Heart right ventricle (tissue), 16 donors: ENCODE measurements around the gene PRKN. TPM values are rescaled to one million over a fixed set of nuclear protein-coding genes. Genes with fewer than 3 reads are reported as not detected.

Source experiments
- ATAC-seq, 8 donors: fragments of 200-7000 bp; cut with Tn5 transposase; one replicate each; pipeline ENCODE4 v1.9.1; 2020; ENCODE audit warnings: mild to moderate bottlenecking in 8 of 8, moderate library complexity in 8 of 8, moderate number of reproducible peaks in 1 of 8
- DNase-seq, 2 donors: peaks; one replicate each; pipeline ENCODE4 v3.0.0-alpha.2; 2020
- H3K27ac ChIP-seq, 10 donors: fragments of 200-600 bp; sonication (generic) in 2 of 10; one replicate each; pipeline versions ENCODE4 v1.5.0 to v1.8.0; 2020 to 2022; ENCODE audit warnings: mild to moderate bottlenecking in 3 of 10
- H3K27me3 ChIP-seq, 7 donors: fragments of 200-600 bp; one replicate each; pipeline ENCODE4 v1.8.0; 2021 to 2022; ENCODE audit warnings: mild to moderate bottlenecking in 2 of 7
- H3K36me3 ChIP-seq, 9 donors: fragments of 200-600 bp; sonication (generic) in 1 of 9; one replicate each; pipeline versions ENCODE4 v1.5.0 to v1.8.0; 2020 to 2022; ENCODE audit warnings: mild to moderate bottlenecking in 2 of 9
- H3K4me1 ChIP-seq, 9 donors: fragments of 200-600 bp; sonication (generic) in 1 of 9; one replicate each; pipeline versions ENCODE4 v1.5.0 to v1.8.0; 2020 to 2022; ENCODE audit warnings: mild to moderate bottlenecking in 4 of 9
- H3K4me3 ChIP-seq, 10 donors: fragments of 200-600 bp; sonication (generic) in 2 of 10; one replicate each; pipeline versions ENCODE4 v1.5.0 to v1.8.0; 2020 to 2022; ENCODE audit warnings: mild to moderate bottlenecking in 7 of 10, moderate library complexity in 2 of 10
- H3K9me3 ChIP-seq, 11 donors: fragments of 200-600 bp in 10 of 11; sonication (generic) in 2 of 11; one replicate each; pipeline versions ENCODE4 v1.5.0 to v1.8.0; 2013 to 2022; ENCODE audit warnings: mild to moderate bottlenecking in 2 of 11, control low read depth in 1 of 11, moderate library complexity in 1 of 11
- WGBS, 2 donors: extraction: QIAGEN DNeasy Blood & Tissue Kit; methylation state at CpG; one replicate each; pipeline ENCODE4 v1.1.7; 2013; ENCODE audit warnings: inconsistent platforms in 1 of 2; 5-methylcytosine and 5-hydroxymethylcytosine counted together
- intact Hi-C, 10 donors: fragments of 100-400 bp; cut with DNase I; formaldehyde crosslinking; loops; one replicate each; pipeline versions ENCODE4 v1.11.1 to v1.14.2; 2022
- polyA plus RNA-seq, 2 donors: library from polyadenylated mRNA; stranded (reverse); fragments of 200-250 nt; gene quantifications; one replicate each; pipeline ENCODE4 v1.2.3, GENCODE V29; 2013
- total RNA-seq, 10 donors: library from RNA; stranded (reverse); fragmentation: NEBNext Ultra II Directional in 3 of 10; extraction: Animal tissue kit (Norgen Biotek cat#: 25700) in 3 of 10; gene quantifications; one replicate each; pipeline versions ENCODE4 v1.2.1 to v1.2.4, GENCODE V29; 2021 to 2023
- TF ChIP-seq, protein P1 (sequence below), 9 donors: fragments of 200-600 bp; sonication (generic) in 2 of 9; IDR thresholded peaks; one replicate each; pipeline versions ENCODE4 v1.5.0 to v1.8.0; 2021 to 2022; ENCODE audit warnings: antibody characterized with exemption in 9 of 9, mild to moderate bottlenecking in 5 of 9, moderate library complexity in 1 of 9
- donor health status: Arrhythmogenic right ventricular cardiomyopathy.
- donor health status: ischemic (EF 13 %, LVEDD 7.1; RV severe dilation, severe dysfunction).
- donor health status: healthy with polysubstance abuse.
- donor health status: DM: no; HTN: yes; CAD: no.
- donor health status: DM: no; HTN: no; CAD: no.
- donor health status: ischemic (EF 25% LVEDD 6.9; RV normal size, moderate dysfunction).
- donor health status: ischemic (EF 25% LVEDD 5.7; RV mildly dilated, moderate dysfunction).
- donor health status: healthy.
- donor health status: DM: yes; HTN: yes; CAD: no.
- donor health status: Ischemic cardiomyopathy.
- donor health status: ischemic (EF 35%, LVEDD 5.7; RV mildly dilated, moderate dysfunction).
- donor health status: nonischemic (EF 11% LVEDD 7.7; RV severe dilation, severe dysfunction).
- donor health status: DM: yes; HTN: yes; CAD: no.
- donor health status: PGD.
- donor health status: ischemic (EF 29% LVEDD 5.4; RV normal size, mild dysfunction).
- donor health status: nonischemic (EF 23%, LVEDD 6.1; RV moderate dilation, normal function).

The PRKN gene
- total and polyA plus RNA-seq, 12 donors, result 2.3 to 27.7 (median 26.3) TPM

DNA sequence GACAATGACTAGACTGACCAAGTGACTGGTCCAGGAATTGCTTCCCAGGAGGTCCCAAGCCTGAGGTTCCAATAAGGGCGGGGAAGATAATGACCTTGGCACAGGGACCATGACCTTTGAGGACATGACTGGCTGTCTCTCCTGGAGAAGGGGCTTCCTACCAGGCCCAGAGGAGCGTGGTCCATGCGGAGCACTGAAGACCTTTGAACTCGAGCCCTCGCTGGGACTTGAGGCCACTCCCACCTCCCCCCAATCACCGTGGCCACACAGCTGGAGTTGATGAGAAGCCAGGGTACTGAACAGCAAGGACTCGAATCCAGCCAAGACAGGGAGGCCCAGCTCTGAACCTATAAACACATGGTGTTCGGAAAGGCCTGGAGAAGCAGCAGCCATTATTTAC, 677.0 kb downstream of the PRKN start:
- intact Hi-C loops, result no loop called here
- ATAC-seq (no peak), DNase-seq (no peak)
- Histone ChIP-seq H3K27ac (no peak overlapping the region), H3K4me1 (no peaks in the 10 kb centered on the region), H3K4me3 (no peak overlapping the region), H3K27me3 (no peaks in the 10 kb centered on the region), H3K36me3 (no peaks in the 10 kb centered on the region), H3K9me3 (no peaks in the 10 kb centered on the region)
- TF ChIP-seq, protein P1, sequence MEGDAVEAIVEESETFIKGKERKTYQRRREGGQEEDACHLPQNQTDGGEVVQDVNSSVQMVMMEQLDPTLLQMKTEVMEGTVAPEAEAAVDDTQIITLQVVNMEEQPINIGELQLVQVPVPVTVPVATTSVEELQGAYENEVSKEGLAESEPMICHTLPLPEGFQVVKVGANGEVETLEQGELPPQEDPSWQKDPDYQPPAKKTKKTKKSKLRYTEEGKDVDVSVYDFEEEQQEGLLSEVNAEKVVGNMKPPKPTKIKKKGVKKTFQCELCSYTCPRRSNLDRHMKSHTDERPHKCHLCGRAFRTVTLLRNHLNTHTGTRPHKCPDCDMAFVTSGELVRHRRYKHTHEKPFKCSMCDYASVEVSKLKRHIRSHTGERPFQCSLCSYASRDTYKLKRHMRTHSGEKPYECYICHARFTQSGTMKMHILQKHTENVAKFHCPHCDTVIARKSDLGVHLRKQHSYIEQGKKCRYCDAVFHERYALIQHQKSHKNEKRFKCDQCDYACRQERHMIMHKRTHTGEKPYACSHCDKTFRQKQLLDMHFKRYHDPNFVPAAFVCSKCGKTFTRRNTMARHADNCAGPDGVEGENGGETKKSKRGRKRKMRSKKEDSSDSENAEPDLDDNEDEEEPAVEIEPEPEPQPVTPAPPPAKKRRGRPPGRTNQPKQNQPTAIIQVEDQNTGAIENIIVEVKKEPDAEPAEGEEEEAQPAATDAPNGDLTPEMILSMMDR (IDR thresholded peaks at IDR 0.05), result no peak
- WGBS, 2 donors, result 88 to 90% methylated on average over 8 of the region's 8 CpGs

DNA sequence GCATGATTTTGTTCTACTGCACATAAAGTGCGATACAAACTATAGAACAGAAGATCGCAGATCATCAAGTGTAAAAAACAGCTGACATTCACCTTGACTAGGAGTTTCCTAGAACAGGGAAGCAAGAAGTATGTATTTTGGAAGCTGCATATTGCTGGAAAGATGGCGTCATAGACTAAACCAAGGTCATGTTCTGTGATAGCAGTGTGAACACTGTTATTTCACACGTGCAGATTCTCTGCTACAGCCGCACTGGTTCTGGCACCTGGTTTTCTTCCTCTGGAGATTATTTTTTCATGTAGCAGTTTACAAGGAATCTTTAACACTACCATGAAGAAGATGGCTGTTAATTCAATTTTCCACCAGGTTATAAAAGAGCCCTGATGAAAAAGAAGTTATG, 681.2 kb downstream of the PRKN start:
- Histone ChIP-seq H3K36me3 (no peaks in the 10 kb centered on the region), H3K27me3 (no peaks in the 10 kb centered on the region), H3K9me3 (no peaks in the 10 kb centered on the region), H3K27ac (no peak overlapping the region), H3K4me3 (no peak overlapping the region), H3K4me1 (no peaks in the 10 kb centered on the region)
- TF ChIP-seq, protein P1 (IDR thresholded peaks at IDR 0.05), result no peak
- 91 to 92% methylated on average over 5 of the region's 5 CpGs for WGBS, 2 donors
- ATAC-seq (no peak), DNase-seq (no peak)
- intact Hi-C loops, result no loop called here

DNA sequence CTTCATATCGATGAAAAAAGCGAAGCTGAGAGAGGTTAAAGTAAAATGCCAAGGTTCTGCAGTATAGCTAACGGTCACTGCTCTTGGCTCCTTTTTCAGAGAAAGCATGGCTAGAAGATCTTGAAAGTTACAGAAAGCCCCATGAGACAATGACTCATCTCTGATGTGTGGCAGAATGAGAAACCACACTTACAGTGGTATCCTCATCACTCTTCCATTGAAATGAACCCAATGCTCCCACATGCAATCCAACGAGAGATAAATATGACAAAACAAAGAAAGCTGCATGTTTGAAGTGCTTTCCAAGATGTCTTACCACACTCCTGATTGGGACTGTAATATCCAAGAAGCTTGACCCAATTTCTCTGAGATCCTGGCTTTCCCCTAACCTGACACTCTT, 694.9 kb downstream of the PRKN start:
- intact Hi-C loops, result no loop called here
- no peak for ATAC-seq
- TF ChIP-seq, protein P1 (IDR thresholded peaks at IDR 0.05), result no peak
- peaks cover 0 to 8% (median 0%) of the 10 kb centered on the region in 11 donors for H3K9me3 ChIP-seq
- no peaks in the 10 kb centered on the region for H3K27me3 ChIP-seq
- WGBS, 2 donors, result 77 to 79% methylated on average over 4 of the region's 4 CpGs
- H3K36me3 ChIP-seq, result no peaks in the 10 kb centered on the region
- H3K4me1 ChIP-seq, result no peaks in the 10 kb centered on the region
- no peak overlapping the region for H3K4me3 ChIP-seq
- no peak overlapping the region for H3K27ac ChIP-seq
- DNase-seq, result no peak

DNA sequence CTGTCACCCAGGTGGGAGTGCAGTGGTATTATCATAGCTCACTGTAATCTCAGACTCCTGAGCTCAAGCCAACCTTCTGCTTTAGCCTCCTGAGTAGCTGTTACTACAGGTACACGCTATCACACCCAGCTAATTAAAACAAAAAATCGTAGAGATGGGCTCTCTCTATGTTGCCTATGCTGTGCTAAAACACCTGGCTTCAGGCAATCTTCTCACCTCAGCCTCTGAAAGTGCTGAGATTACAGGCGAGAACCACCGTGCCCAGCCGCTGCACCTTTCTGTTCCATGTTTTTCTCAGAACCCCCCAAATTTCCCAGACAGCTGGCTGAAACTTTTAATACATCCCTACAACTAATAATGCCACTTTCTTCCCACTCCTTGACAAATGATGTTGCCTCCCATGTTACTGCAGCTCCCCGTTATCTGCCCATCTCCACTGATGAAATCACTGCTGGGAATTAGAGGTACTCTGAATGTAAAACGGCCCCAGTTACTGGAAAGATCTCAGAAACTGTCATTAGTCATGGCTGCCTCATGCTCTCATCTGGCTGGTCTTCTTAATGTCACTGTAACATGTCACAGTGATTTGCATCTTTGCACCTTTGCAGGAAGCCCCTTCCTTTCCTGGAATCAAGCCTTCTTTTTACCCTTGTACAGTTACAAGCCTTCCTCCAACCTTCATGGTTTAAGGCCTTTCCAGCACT, 697.5 kb downstream of the PRKN start:
- WGBS, 2 donors, result 86 to 87% methylated on average over 7 of the region's 7 CpGs
- Histone ChIP-seq H3K27ac (no peak overlapping the region), H3K27me3 (no peaks in the 10 kb centered on the region), H3K4me1 (no peaks in the 10 kb centered on the region), H3K9me3 (peaks cover 0 to 3% (median 0%) of the 10 kb centered on the region in 11 donors), H3K4me3 (no peak overlapping the region), H3K36me3 (no peaks in the 10 kb centered on the region)
- intact Hi-C loops, result no loop called here
- ATAC-seq (no peak), DNase-seq (no peak)
- TF ChIP-seq, protein P1 (IDR thresholded peaks at IDR 0.05), result no peak
